ENCODE measurements around the gene KMT5B. TPM values are rescaled to one million over a fixed set of nuclear protein-coding genes. Genes with fewer than 3 reads are reported as not detected.
A peak's percentile ranks its signal among the peaks of the same experiment; 100 is the strongest.

Gene KMT5B
- total RNA-seq, 1 donor from 2014 or later = 64.7 TPM

- no peaks in the 10 kb centered on the region for H3K9me3 Mint-ChIP-seq
Measured at GRCh38 chr11:68215524-68216170, 2.6 kb upstream of the KMT5B start.

GRCh38 chr11:68215087-68215445, 2.0 kb upstream of the KMT5B start:
- peak overlapping the region; percentile 86 for H3K27ac Mint-ChIP-seq
- H3K4me3 Mint-ChIP-seq = peak overlapping the region; percentile 74
- H3K4me1 Mint-ChIP-seq = peaks cover 30% of the 10 kb centered on the region
- no peaks in the 10 kb centered on the region for H3K9me3 Mint-ChIP-seq
- TF ChIP-seq, protein P1, sequence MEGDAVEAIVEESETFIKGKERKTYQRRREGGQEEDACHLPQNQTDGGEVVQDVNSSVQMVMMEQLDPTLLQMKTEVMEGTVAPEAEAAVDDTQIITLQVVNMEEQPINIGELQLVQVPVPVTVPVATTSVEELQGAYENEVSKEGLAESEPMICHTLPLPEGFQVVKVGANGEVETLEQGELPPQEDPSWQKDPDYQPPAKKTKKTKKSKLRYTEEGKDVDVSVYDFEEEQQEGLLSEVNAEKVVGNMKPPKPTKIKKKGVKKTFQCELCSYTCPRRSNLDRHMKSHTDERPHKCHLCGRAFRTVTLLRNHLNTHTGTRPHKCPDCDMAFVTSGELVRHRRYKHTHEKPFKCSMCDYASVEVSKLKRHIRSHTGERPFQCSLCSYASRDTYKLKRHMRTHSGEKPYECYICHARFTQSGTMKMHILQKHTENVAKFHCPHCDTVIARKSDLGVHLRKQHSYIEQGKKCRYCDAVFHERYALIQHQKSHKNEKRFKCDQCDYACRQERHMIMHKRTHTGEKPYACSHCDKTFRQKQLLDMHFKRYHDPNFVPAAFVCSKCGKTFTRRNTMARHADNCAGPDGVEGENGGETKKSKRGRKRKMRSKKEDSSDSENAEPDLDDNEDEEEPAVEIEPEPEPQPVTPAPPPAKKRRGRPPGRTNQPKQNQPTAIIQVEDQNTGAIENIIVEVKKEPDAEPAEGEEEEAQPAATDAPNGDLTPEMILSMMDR (IDR thresholded peaks at IDR 0.05; ENCODE audit: unreplicated experiment) = no peak
- no peaks in the 10 kb centered on the region for H3K36me3 Mint-ChIP-seq
- DNase-seq (ENCODE audit: low spot score in 2 of 2, unreplicated experiment in 2 of 2) = no peak
- H3K27me3 Mint-ChIP-seq (ENCODE audit: low read depth) = peaks cover 3% of the 10 kb centered on the region

More at GRCh38 chr11:68215524-68216170, 2.6 kb upstream of the KMT5B start:
- no peak overlapping the region for H3K27ac Mint-ChIP-seq
- TF ChIP-seq, protein P1 (IDR thresholded peaks at IDR 0.05; ENCODE audit: unreplicated experiment) = no peak
- peak overlapping the region; percentile 74 for H3K4me3 Mint-ChIP-seq
- peaks cover 3% of the 10 kb centered on the region for H3K27me3 Mint-ChIP-seq (ENCODE audit: low read depth)
- DNase-seq (ENCODE audit: low spot score in 2 of 2, unreplicated experiment in 2 of 2) = no peak
- H3K36me3 Mint-ChIP-seq = no peaks in the 10 kb centered on the region
- H3K4me1 Mint-ChIP-seq = peaks cover 27% of the 10 kb centered on the region

GRCh38 chr11:68214173-68215086, 1.3 kb upstream of the KMT5B start:
- TF ChIP-seq, protein P1 (IDR thresholded peaks at IDR 0.05; ENCODE audit: unreplicated experiment) = no peak
- peak overlapping the region; percentile 74 for H3K4me3 Mint-ChIP-seq
- peak in 1 of 2 experiments; percentile 56 for DNase-seq (ENCODE audit: low spot score in 2 of 2, unreplicated experiment in 2 of 2)
- H3K9me3 Mint-ChIP-seq = no peaks in the 10 kb centered on the region
- no peaks in the 10 kb centered on the region for H3K36me3 Mint-ChIP-seq
- peaks cover 3% of the 10 kb centered on the region for H3K27me3 Mint-ChIP-seq (ENCODE audit: low read depth)
- H3K27ac Mint-ChIP-seq = peak overlapping the region; percentile 75
- peaks cover 30% of the 10 kb centered on the region for H3K4me1 Mint-ChIP-seq

DNA sequence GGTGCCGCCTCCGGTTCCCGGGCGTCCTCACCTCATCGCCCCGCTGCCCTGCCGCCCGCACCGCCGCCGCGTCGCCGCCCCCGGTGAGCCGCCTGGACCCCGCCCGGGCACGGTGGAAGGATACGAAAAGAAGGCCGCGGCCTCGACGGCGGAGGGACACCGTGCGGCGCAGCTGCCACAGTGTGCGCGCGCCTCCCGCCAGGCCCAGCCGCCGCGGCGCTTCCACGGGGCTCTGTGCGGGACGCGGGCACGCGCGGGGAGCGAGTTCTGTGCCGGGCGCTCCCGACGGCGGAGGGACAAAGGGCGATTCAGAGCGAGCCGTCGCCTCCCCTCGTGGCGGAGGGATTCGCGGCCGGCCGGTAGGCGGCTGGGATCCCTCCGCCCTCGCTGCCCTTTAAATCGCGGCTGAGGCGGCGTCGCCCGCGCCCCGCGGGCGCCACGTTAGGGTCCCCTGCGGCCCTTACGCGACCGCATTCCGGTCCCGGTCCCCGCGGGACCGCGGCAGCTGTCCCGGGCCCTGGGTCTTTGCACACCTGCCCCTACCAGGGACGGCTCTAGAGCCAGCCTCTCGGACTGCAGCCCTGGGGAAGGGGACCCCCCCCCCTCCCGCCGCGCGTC, 568 bp upstream of the KMT5B start:
- H3K27me3 Mint-ChIP-seq (ENCODE audit: low read depth) = peaks cover 3% of the 10 kb centered on the region
- no peaks in the 10 kb centered on the region for H3K36me3 Mint-ChIP-seq
- H3K4me1 Mint-ChIP-seq = peaks cover 34% of the 10 kb centered on the region
- TF ChIP-seq, protein P1 (IDR thresholded peaks at IDR 0.05; ENCODE audit: unreplicated experiment) = peak; percentile 51
- peak; percentile 91 to 94 for DNase-seq (ENCODE audit: low spot score in 2 of 2, unreplicated experiment in 2 of 2)
- peak overlapping the region; percentile 43 for H3K27ac Mint-ChIP-seq
- H3K9me3 Mint-ChIP-seq = no peaks in the 10 kb centered on the region
- peak overlapping the region; percentile 74 for H3K4me3 Mint-ChIP-seq

DNA sequence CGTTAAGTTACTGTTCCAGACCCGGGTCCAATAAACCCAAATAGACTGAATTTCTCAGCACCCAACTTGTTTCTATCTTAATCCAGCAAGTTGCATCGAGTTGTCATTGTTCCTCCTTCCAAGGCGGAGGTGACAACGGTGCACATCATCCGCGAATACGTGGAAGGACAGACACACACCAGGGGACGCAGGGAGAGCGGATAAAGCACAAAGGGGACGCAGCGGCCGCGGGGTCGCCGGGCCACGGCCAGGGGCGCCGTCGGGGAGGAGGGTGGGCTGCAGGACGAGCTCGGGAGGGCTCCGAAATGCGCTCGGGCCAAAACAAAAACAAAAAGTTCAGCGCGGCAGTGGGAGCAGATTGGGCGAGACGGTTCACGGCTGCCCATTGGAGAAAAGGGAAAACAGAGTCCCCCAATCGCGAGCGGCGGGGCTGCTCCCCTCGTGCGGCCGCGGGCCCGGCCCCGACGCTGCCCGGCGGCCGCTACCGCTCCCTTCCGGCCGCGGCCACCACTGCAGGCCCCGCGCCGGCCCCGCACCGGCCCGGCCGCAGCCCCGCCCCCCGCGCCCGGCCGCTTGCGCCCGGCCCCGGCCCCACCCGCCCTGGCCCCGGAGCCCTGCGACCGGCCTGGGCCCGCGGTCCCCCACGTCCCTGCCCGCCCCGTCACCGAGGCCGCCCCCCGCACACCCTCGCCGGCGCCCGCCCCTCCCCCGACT, 518 bp downstream of the KMT5B start:
- Mint-ChIP-seq H3K9me3 (no peaks in the 10 kb centered on the region), H3K4me1 (peaks cover 36% of the 10 kb centered on the region), H3K4me3 (peak overlapping the region; percentile 90), H3K27me3 (ENCODE audit: low read depth) (peaks cover 3% of the 10 kb centered on the region), H3K27ac (peak overlapping the region; percentile 95), H3K36me3 (no peaks in the 10 kb centered on the region)
- DNase-seq (ENCODE audit: low spot score in 2 of 2, unreplicated experiment in 2 of 2) = peak; percentile 50 to 62
- TF ChIP-seq, protein P1 (IDR thresholded peaks at IDR 0.05; ENCODE audit: unreplicated experiment) = no peak

All from mesothelial cell of epicardium (in vitro differentiated cells).